Neural progenitor cell (in vitro differentiated cells): ENCODE data around the gene MT1X. TPM values are rescaled to one million over a fixed set of nuclear protein-coding genes. Genes with fewer than 3 reads are reported as not detected.

Experiments used
- DNase-seq: peaks from one replicate; pipeline ENCODE4 v3.0.0-alpha.2; 2016; ENCODE audit warnings: low spot score
- H2AFZ ChIP-seq: fragments of 200-600 bp; sonication (generic); replicated peaks from 2 replicates; pipeline ENCODE4 v1.6.1; 2016; ENCODE audit warnings: antibody characterized with exemption
- H3F3A ChIP-seq: fragments of 200-600 bp; sonication (generic); 2 replicates; pipeline ENCODE4 v1.6.1; 2016; ENCODE audit warnings: antibody characterized with exemption, low read depth
- H3K27ac ChIP-seq: fragments of 200-600 bp; sonication (generic); 2 replicates; pipeline ENCODE4 v1.5.1; 2016; ENCODE audit warnings: mild to moderate bottlenecking
- H3K27me3 ChIP-seq: fragments of 200-600 bp; sonication (generic); 2 replicates; pipeline ENCODE4 v1.6.1; 2016; ENCODE audit warnings: mild to moderate bottlenecking, moderate library complexity
- H3K36me3 ChIP-seq: fragments of 200-600 bp; sonication (generic); 2 replicates; pipeline ENCODE4 v1.5.1; 2016
- H3K4me1 ChIP-seq: fragments of 200-600 bp; sonication (generic); 2 replicates; pipeline ENCODE4 v1.6.1; 2016; ENCODE audit warnings: mixed run types
- H3K4me2 ChIP-seq: fragments of 200-600 bp; sonication (generic); 2 replicates; pipeline ENCODE4 v1.6.1; 2016
- H3K4me3 ChIP-seq: fragments of 200-600 bp; sonication (generic); 2 replicates; pipeline ENCODE4 v1.5.1; 2016
- H3K79me2 ChIP-seq: fragments of 200-600 bp; sonication (generic); 2 replicates; pipeline ENCODE4 v1.6.1; 2016; ENCODE audit warnings: low read depth
- H3K9ac ChIP-seq: fragments of 200-600 bp; sonication (generic); 2 replicates; pipeline ENCODE4 v1.6.1; 2016
- H3K9me3 ChIP-seq: fragments of 200-600 bp; sonication (generic); 2 replicates; pipeline ENCODE4 v1.5.1; 2016; ENCODE audit warnings: low read depth
- H4K20me1 ChIP-seq: fragments of 200-600 bp; sonication (generic); 2 replicates; pipeline ENCODE4 v1.6.1; 2016; ENCODE audit warnings: low read depth
- H3K27ac Mint-ChIP-seq: 3 replicates; pipeline ENCODE4 v1.8.0; 2021; ENCODE audit warnings: mixed read lengths
- H3K27me3 Mint-ChIP-seq: 2 replicates; pipeline ENCODE4 v1.8.0; 2022; ENCODE audit warnings: low read depth, mild to moderate bottlenecking, inconsistent platforms, moderate library complexity, mixed read lengths; ENCODE audit not compliant: insufficient read depth
- H3K36me3 Mint-ChIP-seq: 3 replicates; pipeline ENCODE4 v1.8.0; 2021; ENCODE audit warnings: mixed read lengths
- H3K4me1 Mint-ChIP-seq: 3 replicates; pipeline ENCODE4 v1.8.0; 2021; ENCODE audit warnings: mixed read lengths
- H3K4me3 Mint-ChIP-seq: 3 replicates; pipeline ENCODE4 v1.8.0; 2021; ENCODE audit warnings: mild to moderate bottlenecking, moderate library complexity, mixed read lengths
- H3K9me3 Mint-ChIP-seq: 3 replicates; pipeline ENCODE4 v1.8.0; 2020; ENCODE audit warnings: mixed read lengths
- CTCF ChIP-seq: fragments of 200-600 bp; sonication (generic); IDR thresholded peaks from 2 replicates; pipeline ENCODE4 v1.5.1; 2017; ENCODE audit warnings: antibody characterized with exemption, mild to moderate bottlenecking
- EZH2 ChIP-seq: fragments of 200-600 bp; sonication (generic); IDR thresholded peaks from 2 replicates; pipeline ENCODE4 v1.6.1; 2017; ENCODE audit warnings: antibody characterized with exemption, mild to moderate bottlenecking, moderate library complexity
- EZH2phosphoT487 ChIP-seq: fragments of 200-600 bp; sonication (generic); IDR thresholded peaks from 2 replicates; pipeline ENCODE4 v1.6.1; 2017; ENCODE audit warnings: antibody characterized with exemption
- total RNA-seq: library from RNA; depleted of rRNA; stranded (reverse); fragments of >200 nt; gene quantifications from 2 replicates; pipeline ENCODE4 v1.2.3, GENCODE V29; 2015; ENCODE audit warnings: low replicate concordance

The MT1X gene
- total RNA-seq, 1 donor from 2014 or later: not detected

GRCh38 chr16:56641166-56641565 lies 41.1 kb upstream of the MT1X start:
- H3K9me3 Mint-ChIP-seq: no peaks in the 10 kb centered on the region
- TF ChIP-seq CTCF (no peak), EZH2phosphoT487 (no peak), EZH2 (no peak)

GRCh38 chr16:56643080-56643778 lies 39.0 kb upstream of the MT1X start:
- TF ChIP-seq EZH2 (peak; percentile 92), CTCF (peak; percentile 37), EZH2phosphoT487 (peak; percentile 83)
- H3K27me3 ChIP-seq: peaks cover 100% of the 10 kb centered on the region
- Mint-ChIP-seq H3K4me3 (no peak overlapping the region), H3K27ac (no peak overlapping the region), H3K27me3 (peaks cover 90% of the 10 kb centered on the region), H3K4me1 (peaks cover 8% of the 10 kb centered on the region), H3K9me3 (no peaks in the 10 kb centered on the region), H3K36me3 (no peaks in the 10 kb centered on the region)
- H3F3A ChIP-seq: no peaks in the 10 kb centered on the region
- H3K9ac ChIP-seq: no peak overlapping the region
- H3K79me2 ChIP-seq: no peaks in the 10 kb centered on the region
- peak overlapping the region; percentile 33 for H3K4me3 ChIP-seq
- DNase-seq: peak; percentile 59
- no peak overlapping the region for H3K27ac ChIP-seq
- peaks cover 35% of the 10 kb centered on the region for H4K20me1 ChIP-seq
- H3K36me3 ChIP-seq: no peaks in the 10 kb centered on the region
- no peaks in the 10 kb centered on the region for H3K9me3 ChIP-seq
- peak overlapping the region; percentile 68 for H3K4me2 ChIP-seq
- no peaks in the 10 kb centered on the region for H3K4me1 ChIP-seq
- no peak overlapping the region for H2AFZ ChIP-seq

More at GRCh38 chr16:56641166-56641565, 41.1 kb upstream of the MT1X start:
- Mint-ChIP-seq H3K27me3 (peaks cover 95% of the 10 kb centered on the region), H3K36me3 (no peaks in the 10 kb centered on the region), H3K4me1 (peaks cover 11% of the 10 kb centered on the region), H3K27ac (no peak overlapping the region), H3K4me3 (no peak overlapping the region)
- Histone ChIP-seq H3K36me3 (no peaks in the 10 kb centered on the region), H3K4me2 (no peak overlapping the region), H3F3A (no peaks in the 10 kb centered on the region), H2AFZ (no peak overlapping the region), H3K9me3 (no peaks in the 10 kb centered on the region), H3K4me3 (no peak overlapping the region), H3K79me2 (no peaks in the 10 kb centered on the region), H3K9ac (no peak overlapping the region), H4K20me1 (peaks cover 45% of the 10 kb centered on the region), H3K27ac (no peak overlapping the region), H3K4me1 (no peaks in the 10 kb centered on the region), H3K27me3 (peaks cover 100% of the 10 kb centered on the region)
- no peak for DNase-seq

GRCh38 chr16:56643833-56644232 lies 38.4 kb upstream of the MT1X start:
- H3K4me2 ChIP-seq: peak overlapping the region; percentile 68
- peaks cover 37% of the 10 kb centered on the region for H4K20me1 ChIP-seq
- no peak for DNase-seq
- H3K4me3 Mint-ChIP-seq: no peak overlapping the region
- peaks cover 100% of the 10 kb centered on the region for H3K27me3 ChIP-seq
- no peaks in the 10 kb centered on the region for H3K36me3 ChIP-seq
- H3K27me3 Mint-ChIP-seq: peaks cover 90% of the 10 kb centered on the region
- H3K27ac ChIP-seq: no peak overlapping the region
- no peak for TF ChIP-seq EZH2
- no peak for TF ChIP-seq CTCF
- no peak for TF ChIP-seq EZH2phosphoT487
- no peaks in the 10 kb centered on the region for H3K36me3 Mint-ChIP-seq
- no peak overlapping the region for H3K27ac Mint-ChIP-seq
- no peak overlapping the region for H3K4me3 ChIP-seq
- H3K9ac ChIP-seq: no peak overlapping the region
- no peaks in the 10 kb centered on the region for H3K9me3 ChIP-seq
- H3K79me2 ChIP-seq: no peaks in the 10 kb centered on the region
- no peaks in the 10 kb centered on the region for H3F3A ChIP-seq
- H2AFZ ChIP-seq: no peak overlapping the region
- no peaks in the 10 kb centered on the region for H3K9me3 Mint-ChIP-seq
- H3K4me1 ChIP-seq: no peaks in the 10 kb centered on the region
- H3K4me1 Mint-ChIP-seq: peaks cover 5% of the 10 kb centered on the region
